Gastrocnemius medialis (tissue), 4 donors: ENCODE data around the gene SEC31B. TPM values are rescaled to one million over a fixed set of nuclear protein-coding genes. Genes with fewer than 3 reads are reported as not detected.

Experiments
- ATAC-seq, 2 donors: fragments of 150-250 bp; one replicate each; pipeline ENCODE4 v1.9.1; 2016
- DNase-seq, 2 donors: peaks; one replicate each; pipeline ENCODE4 v3.0.0-alpha.2; 2019
- H3K27ac ChIP-seq, 4 donors: fragments of 200-600 bp; sonication (generic); 1 replicate in 1 of 4; 2 replicates in 3 of 4; pipeline ENCODE4 v1.5.1; 2016 to 2018; ENCODE audit warnings: mild to moderate bottlenecking in 2 of 4, moderate library complexity in 1 of 4
- H3K27me3 ChIP-seq, 3 donors: fragments of 200-600 bp; sonication (generic) in 2 of 3; 1 replicate in 1 of 3; 2 replicates in 2 of 3; pipeline versions ENCODE4 v1.5.1 to v1.6.0; 2016 to 2019; ENCODE audit warnings: mild to moderate bottlenecking in 1 of 3, moderate library complexity in 1 of 3
- H3K36me3 ChIP-seq, 2 donors: fragments of 200-600 bp; sonication (generic) in 1 of 2; one replicate each; pipeline ENCODE4 v1.5.1; 2017 to 2018
- H3K4me1 ChIP-seq, 2 donors: fragments of 200-600 bp; sonication (generic) in 1 of 2; one replicate each; pipeline ENCODE4 v1.5.1; 2016 to 2017; ENCODE audit warnings: mild to moderate bottlenecking in 2 of 2
- H3K4me3 ChIP-seq, 4 donors: fragments of 200-600 bp; sonication (generic) in 3 of 4; 1 replicate in 1 of 4; 2 replicates in 3 of 4; pipeline ENCODE4 v1.5.1; 2016 to 2019; ENCODE audit warnings: mild to moderate bottlenecking in 2 of 4
- H3K9me3 ChIP-seq, 3 donors: fragments of 200-600 bp; sonication (generic) in 2 of 3; 1 replicate in 1 of 3; 2 replicates in 2 of 3; pipeline ENCODE4 v1.5.1; 2016 to 2019
- CTCF ChIP-seq, 5 experiments: fragments of 450-650 bp in 3 of 5; fragments of 200-600 bp in 2 of 5; sonication (generic) in 2 of 5; IDR thresholded peaks in 4 of 5; conservative IDR thresholded peaks in 1 of 5; 1 replicate in 4 of 5; 2 replicates in 1 of 5; pipeline ENCODE4 v1.5.1; 2016 to 2019; ENCODE audit warnings: antibody characterized with exemption in 5 of 5, mild to moderate bottlenecking in 3 of 5, moderate library complexity in 3 of 5
- POLR2A ChIP-seq, 2 donors: fragments of 450-650 bp; IDR thresholded peaks; one replicate each; pipeline ENCODE4 v1.6.1; 2017; ENCODE audit warnings: antibody characterized with exemption in 2 of 2, mild to moderate bottlenecking in 2 of 2, moderate library complexity in 2 of 2
- in situ Hi-C, 4 donors: fragments of 200-750 bp; cut with MboI; loops; one replicate each; pipeline versions ENCODE4 v1.15.0 to v1.8.0; 2017; ENCODE audit warnings: low sequenced_read_pairs in 4 of 4
- intact Hi-C: fragments of 100-400 bp; cut with DNase I; formaldehyde crosslinking; loops from one replicate; pipeline ENCODE4 v1.15.1; 2023; ENCODE audit warnings: low total_unique reads
- total RNA-seq, 4 donors: library from RNA; depleted of rRNA; stranded (reverse); fragments of >200 nt; gene quantifications; one replicate each; pipeline versions ENCODE4 v1.1.0 to v1.2.3, GENCODE V29; 2016

The SEC31B gene
- total RNA-seq, 4 donors from 2014 or later = 1.7 to 3.8 (median 2.1) TPM

DNA sequence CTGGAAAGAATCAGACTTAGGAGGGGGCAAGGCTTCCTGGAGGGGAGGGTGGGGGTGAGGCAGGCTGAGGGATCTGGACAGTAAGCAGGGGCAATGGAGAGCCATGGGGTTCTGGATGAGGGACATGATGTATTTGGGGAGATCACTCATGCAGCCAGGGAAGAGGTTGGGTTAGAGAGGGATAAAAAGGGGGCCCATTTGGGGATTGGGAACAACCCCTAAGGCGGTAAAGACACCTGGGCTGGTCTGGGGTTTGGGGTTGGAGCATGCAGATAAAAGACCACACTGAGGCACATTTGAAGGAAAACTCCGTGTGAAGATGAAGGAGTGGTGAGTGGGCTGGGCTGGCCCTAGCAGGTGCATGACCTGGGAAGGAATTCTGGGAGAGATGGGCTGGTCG, 46.9 kb upstream of the SEC31B start:
- H3K27ac ChIP-seq = no peak overlapping the region
- peaks cover 65 to 86% (median 72%) of the 10 kb centered on the region in 3 donors for H3K27me3 ChIP-seq
- intact Hi-C loops (no loop called here), in situ Hi-C loops (no loop called here)
- no peak for ATAC-seq
- peaks cover 10 to 13% of the 10 kb centered on the region in 2 donors for H3K4me1 ChIP-seq
- no peaks in the 10 kb centered on the region for H3K36me3 ChIP-seq
- TF ChIP-seq CTCF (IDR thresholded peaks at IDR 0.05 in 4 of 5, conservative IDR thresholded peaks at IDR 0.05 in 1 of 5) = no peak
- TF ChIP-seq POLR2A (IDR thresholded peaks at IDR 0.05) = no peak
- H3K4me3 ChIP-seq = no peak overlapping the region
- no peaks in the 10 kb centered on the region for H3K9me3 ChIP-seq
- no peak for DNase-seq

DNA sequence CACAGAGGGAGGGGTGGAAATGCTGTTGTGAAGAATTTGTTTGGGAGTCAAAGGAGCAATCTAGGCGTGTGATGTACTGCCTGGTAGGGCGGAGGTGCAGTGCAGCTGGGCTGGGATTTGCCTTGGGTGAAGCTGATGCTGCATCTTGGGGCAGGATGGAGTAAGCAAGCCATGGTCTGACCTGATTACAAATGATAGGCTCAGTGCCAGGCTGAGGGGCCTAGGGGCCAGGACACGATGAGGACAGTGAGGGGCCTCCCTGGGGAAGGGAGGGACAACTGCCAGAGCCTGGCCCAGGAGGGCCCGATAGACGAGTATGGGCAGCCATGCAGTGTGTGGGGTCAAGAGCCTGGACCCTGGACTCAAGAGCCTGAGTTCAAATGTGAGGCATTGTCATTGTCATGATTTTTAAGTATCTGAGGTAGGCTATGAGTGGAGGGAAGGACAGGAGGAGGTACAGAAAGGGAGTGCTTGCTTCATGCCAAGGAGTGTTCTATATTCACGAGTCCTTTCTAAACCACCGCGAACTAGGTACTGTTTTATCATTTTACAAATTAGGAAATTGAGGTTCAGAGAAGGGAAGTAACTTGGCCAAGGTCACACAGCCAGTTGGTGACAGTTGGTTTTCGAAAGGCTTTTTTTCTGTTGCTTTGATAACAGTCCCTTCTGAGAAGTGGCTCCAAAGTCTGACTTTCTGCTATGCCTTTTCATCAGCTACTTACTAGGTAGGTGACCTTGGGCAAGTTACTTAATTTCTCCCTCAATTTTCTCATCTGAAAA, 45.7 kb upstream of the SEC31B start:
- H3K27me3 ChIP-seq = peaks cover 65 to 83% (median 70%) of the 10 kb centered on the region in 3 donors
- H3K27ac ChIP-seq = no peak overlapping the region
- H3K4me3 ChIP-seq = no peak overlapping the region
- no peak for TF ChIP-seq CTCF (IDR thresholded peaks at IDR 0.05 in 4 of 5, conservative IDR thresholded peaks at IDR 0.05 in 1 of 5)
- TF ChIP-seq POLR2A (IDR thresholded peaks at IDR 0.05) = no peak
- peaks cover 10 to 14% of the 10 kb centered on the region in 2 donors for H3K4me1 ChIP-seq
- H3K9me3 ChIP-seq = no peaks in the 10 kb centered on the region
- H3K36me3 ChIP-seq = no peaks in the 10 kb centered on the region
- intact Hi-C loops = no loop called here
- DNase-seq (no peak), ATAC-seq (no peak)
- in situ Hi-C loops = no loop called here

- peak; percentile 42 to 79 (median 65) for TF ChIP-seq CTCF (IDR thresholded peaks at IDR 0.05 in 4 of 5, conservative IDR thresholded peaks at IDR 0.05 in 1 of 5)
- TF ChIP-seq POLR2A (IDR thresholded peaks at IDR 0.05) = no peak
- H3K9me3 ChIP-seq = no peaks in the 10 kb centered on the region
- ATAC-seq = peak in 1 of 2 donors; percentile 68
- intact Hi-C loops = no loop called here
- H3K27me3 ChIP-seq = peaks cover 34 to 53% (median 47%) of the 10 kb centered on the region in 3 donors
- no peak overlapping the region for H3K27ac ChIP-seq
- H3K36me3 ChIP-seq = no peaks in the 10 kb centered on the region
- H3K4me1 ChIP-seq = peaks cover 10 to 14% of the 10 kb centered on the region in 2 donors
- peak overlapping the region in 2 of 4 donors; percentile 10 to 21 for H3K4me3 ChIP-seq
- in situ Hi-C loops = no loop called here
- DNase-seq = peak; percentile 18 to 37
These were observed 42.5 kb upstream of the SEC31B start for GRCh38 chr10:100562008-100562672.

- in situ Hi-C loops (no loop called here), intact Hi-C loops (loop anchor here (2.0 kb wide), 1 partner anchor 318 kb away; no protein-coding TSS in a partner anchor)
- no peaks in the 10 kb centered on the region for H3K9me3 ChIP-seq
- no peak overlapping the region for H3K4me3 ChIP-seq
- TF ChIP-seq POLR2A (IDR thresholded peaks at IDR 0.05) (no peak), CTCF (IDR thresholded peaks at IDR 0.05 in 4 of 5, conservative IDR thresholded peaks at IDR 0.05 in 1 of 5) (no peak)
- peaks cover 31 to 44% (median 39%) of the 10 kb centered on the region in 3 donors for H3K27me3 ChIP-seq
- no peaks in the 10 kb centered on the region for H3K36me3 ChIP-seq
- no peak for DNase-seq
- ATAC-seq = no peak
- peaks cover 10 to 14% of the 10 kb centered on the region in 2 donors for H3K4me1 ChIP-seq
- H3K27ac ChIP-seq = no peak overlapping the region
These were observed 41.3 kb upstream of the SEC31B start for GRCh38 chr10:100561005-100561404.
